IMR-90 (cell line): Measurements from ENCODE around the gene COPS4.
"Not testable (repeated sequence)": the region's sequence is repeated elsewhere in the genome, so short reads cannot be mapped to it uniquely, and the experiment has no call there.

Source experiments
- BHLHE40 ChIP-seq: fragments of 150-350 bp; IDR thresholded peaks from 2 replicates; pipeline ENCODE4 v1.6.1; 2016; ENCODE audit warnings: mild to moderate bottlenecking, low read depth, low read length
- CEBPB ChIP-seq: IDR thresholded peaks from 2 replicates; pipeline ENCODE4 v1.6.1; 2012; ENCODE audit warnings: low read depth, low read length, improper control_type of control experiment
- CTCF ChIP-seq: conservative IDR thresholded peaks from 2 replicates; pipeline ENCODE4 v1.5.1; 2012; ENCODE audit warnings: mild to moderate bottlenecking, low read depth, low read length, improper control_type of control experiment
- FOS ChIP-seq: fragments of 150-350 bp; IDR thresholded peaks from 2 replicates; pipeline ENCODE4 v1.6.1; 2016; ENCODE audit warnings: low read depth, low read length
- MAFK ChIP-seq: IDR thresholded peaks from 2 replicates; pipeline ENCODE4 v1.6.1; 2012; ENCODE audit warnings: low read depth, low read length, improper control_type of control experiment
- MXI1 ChIP-seq: IDR thresholded peaks from 2 replicates; pipeline ENCODE4 v1.6.1; 2012; ENCODE audit warnings: low read depth, mild to moderate bottlenecking, low read length, moderate library complexity, borderline replicate concordance
- POLR2A ChIP-seq: IDR thresholded peaks from 2 replicates; pipeline ENCODE4 v1.6.1; 2012; ENCODE audit warnings: mild to moderate bottlenecking, low read depth, low read length
- RAD21 ChIP-seq: IDR thresholded peaks from 2 replicates; pipeline ENCODE4 v1.6.1; 2012; ENCODE audit warnings: low read length, improper control_type of control experiment
- RCOR1 ChIP-seq: IDR thresholded peaks from 2 replicates; pipeline ENCODE4 v1.6.1; 2012; ENCODE audit warnings: mild to moderate bottlenecking, low read length, improper control_type of control experiment; ENCODE audit not compliant: insufficient replicate concordance
- RFX5 ChIP-seq: IDR thresholded peaks from 2 replicates; pipeline ENCODE4 v1.8.0; 2012; ENCODE audit warnings: low read depth, mild to moderate bottlenecking, low read length, moderate library complexity
- SMC3 ChIP-seq: fragments of 150-350 bp; IDR thresholded peaks from 2 replicates; pipeline ENCODE4 v1.6.1; 2016; ENCODE audit warnings: low read depth, mild to moderate bottlenecking, antibody characterized with exemption, low read length, moderate library complexity

GRCh38 chr4:83003044-83003791, 31.8 kb upstream of the COPS4 start:
- not testable (repeated sequence) for TF ChIP-seq CTCF, RAD21, POLR2A, MXI1, RCOR1, FOS, CEBPB, MAFK, SMC3, RFX5, BHLHE40
